GM19467 (cell line): ENCODE results near the gene NLGN4Y.
"Not testable (repeated sequence)": the region's sequence is repeated elsewhere in the genome, so short reads cannot be mapped to it uniquely, and the experiment has no call there.

Experiments
- ATAC-seq: cut with Tn5 transposase; IDR thresholded peaks from one replicate; pipeline ENCODE4 v1.9.1; 2021; ENCODE audit warnings: mild to moderate bottlenecking, moderate library complexity; ENCODE audit not compliant: unreplicated experiment

Gene NLGN4Y

DNA sequence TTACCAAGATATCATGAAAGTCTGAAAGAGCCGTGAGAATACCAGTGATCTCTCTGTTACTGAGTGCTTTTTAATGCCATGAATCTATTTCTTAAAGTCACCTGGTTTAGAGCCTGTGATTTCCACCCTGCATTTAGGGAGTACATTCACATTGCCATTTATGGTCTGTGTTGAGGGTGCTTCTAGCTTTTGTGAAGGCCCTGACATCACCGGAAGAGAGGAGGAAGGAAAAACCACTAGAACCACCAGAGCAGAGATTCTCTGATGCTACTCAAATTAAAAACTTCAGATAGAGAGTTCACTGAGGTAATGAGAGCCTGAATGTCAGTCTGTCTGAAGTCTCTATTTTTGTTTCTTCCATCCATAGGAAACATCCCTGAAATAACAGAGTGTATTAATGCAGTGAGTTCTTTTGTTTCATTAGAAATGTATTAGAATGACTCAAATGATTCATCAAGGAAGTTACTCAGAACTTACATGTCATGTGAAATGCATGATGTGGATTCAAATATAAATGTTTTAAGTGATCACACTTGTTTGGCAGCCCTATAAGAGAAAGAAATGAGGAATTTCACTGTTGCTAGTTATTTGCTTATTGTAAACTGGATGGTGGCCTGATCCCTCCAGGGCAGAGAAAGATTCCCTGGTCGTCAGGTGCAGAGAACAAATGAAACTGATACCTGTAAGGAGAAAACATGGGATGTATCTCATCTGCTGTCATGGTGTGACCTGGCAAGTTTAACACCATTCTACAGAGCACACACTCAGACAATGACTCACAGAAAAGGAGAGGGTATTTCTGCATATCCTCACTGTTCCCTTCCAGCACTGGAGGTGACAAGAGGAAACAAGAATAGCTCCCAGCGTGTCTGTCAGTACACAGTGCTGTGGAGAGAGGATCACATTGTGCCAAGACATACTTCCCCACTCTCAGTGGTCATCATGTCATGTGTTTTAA, 310.1 kb downstream of the NLGN4Y start:
- ATAC-seq, result no peak

DNA sequence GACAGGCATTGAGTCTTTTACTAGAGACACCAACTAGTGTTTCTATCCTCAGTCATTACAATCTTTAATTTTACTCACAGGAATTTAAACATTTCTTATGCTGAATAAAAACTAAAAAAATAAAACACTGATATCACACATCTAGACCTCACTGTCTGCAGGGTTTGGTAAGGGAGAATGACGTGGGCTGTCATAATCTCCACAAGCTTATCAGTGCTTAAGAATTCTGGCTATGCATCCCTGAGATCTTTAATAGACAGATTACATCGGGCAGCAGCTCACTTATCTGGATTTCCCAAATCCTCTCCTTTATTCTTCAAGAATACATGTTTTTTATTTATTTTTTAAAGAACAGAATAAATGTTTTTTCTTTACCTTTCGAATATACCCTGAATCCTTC, 313.1 kb downstream of the NLGN4Y start:
- no peak for ATAC-seq

DNA sequence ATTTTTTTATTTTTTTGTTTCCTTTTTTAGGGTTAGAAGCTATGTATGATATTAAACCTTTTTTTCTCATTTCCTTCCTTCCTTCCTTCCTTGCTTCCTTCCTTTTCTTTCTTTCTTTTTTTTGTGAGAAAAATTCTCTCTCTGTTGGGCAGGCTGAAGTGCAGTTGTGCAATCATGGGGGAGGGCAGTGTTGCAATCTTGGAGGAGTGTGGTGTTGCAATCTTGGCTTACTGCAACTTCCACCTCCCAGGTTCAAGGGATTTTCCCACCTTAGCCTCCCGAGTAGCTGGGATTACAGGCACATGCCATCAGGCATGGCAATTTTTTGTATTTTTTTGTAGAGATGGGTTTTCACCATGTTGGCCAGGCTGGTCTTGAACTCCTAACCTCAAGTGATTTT, 326.4 kb downstream of the NLGN4Y start:
- no peak for ATAC-seq

DNA sequence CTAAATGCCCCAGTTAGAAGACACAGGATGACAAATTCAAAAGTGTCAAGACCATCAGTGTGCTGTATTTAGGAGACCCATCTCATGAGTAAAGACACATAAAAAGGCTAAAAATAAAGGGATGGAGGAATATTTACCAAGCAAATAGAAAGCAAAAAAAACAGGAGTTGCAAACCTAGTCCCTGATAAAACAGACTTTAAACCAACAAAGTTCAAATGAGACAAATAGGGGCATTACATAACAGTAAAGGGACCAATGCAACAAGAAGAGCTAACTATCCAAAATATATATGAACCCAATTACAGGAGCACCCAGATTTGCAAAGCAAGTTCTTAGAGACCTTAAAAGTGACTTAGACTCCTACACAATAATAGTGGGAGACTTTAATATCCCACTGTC, 336.1 kb downstream of the NLGN4Y start:
- ATAC-seq, result no peak

DNA sequence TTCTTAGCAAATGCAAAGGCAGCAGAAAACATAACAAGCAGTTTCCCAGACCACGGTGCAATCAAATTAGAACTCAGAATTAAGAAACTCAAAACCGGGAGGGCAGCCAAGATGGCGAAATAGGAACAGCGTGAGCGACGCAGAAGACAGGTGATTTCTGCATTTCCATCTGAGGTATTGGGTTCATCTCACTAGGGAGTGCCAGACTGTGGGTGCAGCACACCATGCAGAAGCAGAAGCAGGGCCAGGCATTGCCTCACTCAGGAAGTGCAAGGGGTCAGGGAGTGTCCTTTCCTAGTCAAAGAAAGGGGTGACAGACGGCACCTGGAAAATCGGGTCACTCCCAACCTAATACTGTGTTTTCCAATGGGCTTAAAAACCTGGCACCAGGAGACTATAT, 336.7 kb downstream of the NLGN4Y start:
- ATAC-seq, result not testable (repeated sequence)

DNA sequence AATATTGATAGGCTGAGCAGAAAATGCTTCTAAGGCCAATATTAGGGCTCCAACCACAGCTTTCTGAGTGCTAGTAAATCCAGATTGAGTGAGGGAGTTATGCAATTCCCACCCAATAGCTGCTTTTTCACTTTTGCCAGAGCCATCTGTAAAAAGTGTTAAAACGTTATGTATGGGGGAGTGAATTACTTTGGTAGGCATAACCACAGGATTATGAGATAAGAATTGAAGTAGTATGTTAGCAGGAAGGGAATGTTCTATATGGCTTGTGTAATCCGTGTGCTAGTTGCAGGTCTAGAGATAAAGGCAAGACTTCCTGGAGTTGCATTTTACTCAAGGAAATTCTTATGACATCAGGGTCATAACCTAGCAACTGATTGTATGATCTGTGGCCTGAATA, 347.6 kb downstream of the NLGN4Y start:
- ATAC-seq, result no peak
